KMS-11 (cell line): ENCODE measurements around the gene KRTAP5-3.

Source experiments
- H2AFZ ChIP-seq: fragments of 200-600 bp; sonication (generic); 2 replicates; pipeline ENCODE4 v1.6.1; 2016; ENCODE audit warnings: antibody characterized with exemption, mixed run types, low read depth
- H3K27ac ChIP-seq: fragments of 200-600 bp; sonication (generic); 2 replicates; pipeline ENCODE4 v1.6.1; 2016; ENCODE audit warnings: mild to moderate bottlenecking, mixed run types
- H3K27me3 ChIP-seq: fragments of 200-600 bp; sonication (generic); 2 replicates; pipeline ENCODE4 v1.6.1; 2017; ENCODE audit warnings: mild to moderate bottlenecking, low read depth, mixed run types, moderate library complexity; ENCODE audit not compliant: insufficient read depth
- H3K36me3 ChIP-seq: fragments of 200-600 bp; sonication (generic); 2 replicates; pipeline ENCODE4 v1.6.1; 2017; ENCODE audit warnings: mild to moderate bottlenecking, mixed run types; ENCODE audit not compliant: insufficient read depth
- H3K4me1 ChIP-seq: fragments of 200-600 bp; sonication (generic); 2 replicates; pipeline ENCODE4 v1.6.1; 2016; ENCODE audit warnings: mild to moderate bottlenecking, low read depth, mixed run types; ENCODE audit not compliant: poor library complexity, severe bottlenecking
- H3K4me2 ChIP-seq: fragments of 200-600 bp; sonication (generic); 2 replicates; pipeline ENCODE4 v1.7.0; 2016; ENCODE audit warnings: mild to moderate bottlenecking, mixed run types
- H3K4me3 ChIP-seq: fragments of 200-600 bp; sonication (generic); IDR thresholded peaks from 2 replicates; pipeline ENCODE4 v1.6.1; 2017; ENCODE audit warnings: low read depth, low read length, mixed read lengths; ENCODE audit not compliant: insufficient read depth
- H3K79me2 ChIP-seq: fragments of 200-600 bp; sonication (generic); 2 replicates; pipeline ENCODE4 v1.6.1; 2016; ENCODE audit warnings: low read depth, mixed run types; ENCODE audit not compliant: insufficient read depth
- H3K9ac ChIP-seq: fragments of 200-600 bp; sonication (generic); 2 replicates; pipeline ENCODE4 v1.6.1; 2016; ENCODE audit warnings: mild to moderate bottlenecking, mixed run types
- H4K20me1 ChIP-seq: fragments of 200-600 bp; sonication (generic); 2 replicates; pipeline ENCODE4 v1.6.1; 2016; ENCODE audit warnings: mild to moderate bottlenecking, mixed run types; ENCODE audit not compliant: insufficient read depth
- CTCF ChIP-seq: fragments of 200-600 bp; sonication (generic); conservative IDR thresholded peaks from 2 replicates; pipeline ENCODE4 v1.6.1; 2017; ENCODE audit warnings: low read depth, mild to moderate bottlenecking, antibody characterized with exemption, low read length, moderate library complexity, mixed read lengths

KRTAP5-3 gene

GRCh38 chr11:1570896-1571759 is 37.1 kb downstream of the KRTAP5-3 start:
- Histone ChIP-seq H3K36me3 (no peaks in the 10 kb centered on the region), H3K9ac (no peak overlapping the region), H4K20me1 (no peaks in the 10 kb centered on the region), H3K4me1 (no peaks in the 10 kb centered on the region), H2AFZ (no peak overlapping the region), H3K27ac (no peak overlapping the region), H3K79me2 (no peaks in the 10 kb centered on the region), H3K4me3 (no peak overlapping the region), H3K27me3 (peaks cover 37% of the 10 kb centered on the region), H3K4me2 (no peak overlapping the region)
- TF ChIP-seq CTCF = no peak

- H4K20me1 ChIP-seq = no peaks in the 10 kb centered on the region
- H3K27ac ChIP-seq = no peak overlapping the region
- H3K9ac ChIP-seq = no peak overlapping the region
- H2AFZ ChIP-seq = no peak overlapping the region
- peaks cover 31% of the 10 kb centered on the region for H3K27me3 ChIP-seq
- no peak for TF ChIP-seq CTCF
- no peak overlapping the region for H3K4me3 ChIP-seq
- no peaks in the 10 kb centered on the region for H3K4me1 ChIP-seq
- no peaks in the 10 kb centered on the region for H3K36me3 ChIP-seq
- no peak overlapping the region for H3K4me2 ChIP-seq
- no peaks in the 10 kb centered on the region for H3K79me2 ChIP-seq
Observed at GRCh38 chr11:1570531-1570895, 37.8 kb downstream of the KRTAP5-3 start.

- H3K27me3 ChIP-seq = peaks cover 26% of the 10 kb centered on the region
Observed at GRCh38 chr11:1570001-1570453, 38.2 kb downstream of the KRTAP5-3 start.

GRCh38 chr11:1569251-1569780 is 38.9 kb downstream of the KRTAP5-3 start:
- Histone ChIP-seq H3K79me2 (no peaks in the 10 kb centered on the region), H4K20me1 (no peaks in the 10 kb centered on the region), H2AFZ (no peak overlapping the region), H3K4me1 (no peaks in the 10 kb centered on the region), H3K4me2 (no peak overlapping the region), H3K9ac (no peak overlapping the region), H3K27me3 (peaks cover 21% of the 10 kb centered on the region; the same call in 1 of the 2 replicates), H3K36me3 (no peaks in the 10 kb centered on the region), H3K4me3 (no peak overlapping the region), H3K27ac (no peak overlapping the region)
- no peak for TF ChIP-seq CTCF

More at GRCh38 chr11:1570001-1570453, 38.2 kb downstream of the KRTAP5-3 start:
- H3K79me2 ChIP-seq = no peaks in the 10 kb centered on the region
- TF ChIP-seq CTCF = no peak
- no peak overlapping the region for H3K4me3 ChIP-seq
- no peak overlapping the region for H3K9ac ChIP-seq
- no peaks in the 10 kb centered on the region for H4K20me1 ChIP-seq
- no peak overlapping the region for H2AFZ ChIP-seq
- H3K4me2 ChIP-seq = no peak overlapping the region
- H3K4me1 ChIP-seq = no peaks in the 10 kb centered on the region
- H3K27ac ChIP-seq = no peak overlapping the region
- no peaks in the 10 kb centered on the region for H3K36me3 ChIP-seq
